ENCODE measurements around the gene ATRAID. TPM values are rescaled to one million over a fixed set of nuclear protein-coding genes. Genes with fewer than 3 reads are reported as not detected.
A peak's percentile ranks its signal among the peaks of the same experiment; 100 is the strongest.
"Not testable (repeated sequence)": the region's sequence is repeated elsewhere in the genome, so short reads cannot be mapped to it uniquely, and the experiment has no call there.

Gene ATRAID, protein sequence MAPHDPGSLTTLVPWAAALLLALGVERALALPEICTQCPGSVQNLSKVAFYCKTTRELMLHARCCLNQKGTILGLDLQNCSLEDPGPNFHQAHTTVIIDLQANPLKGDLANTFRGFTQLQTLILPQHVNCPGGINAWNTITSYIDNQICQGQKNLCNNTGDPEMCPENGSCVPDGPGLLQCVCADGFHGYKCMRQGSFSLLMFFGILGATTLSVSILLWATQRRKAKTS
- polyA plus RNA-seq (ENCODE audit: insufficient read length in 10 of 10): 100 to 1,000 TPM in 3 of 10 donors, 10 to 100 TPM in 7; 89.7 to 104 (median 97.5) TPM
- long read RNA-seq, donor 1, transcript ATRAID-202 (7 exons, 1,059 nt): minor isoform, 15 of 46 reads
- long read RNA-seq, donor 1, transcript ATRAID-201 (7 exons, 1,240 nt): major isoform, 29 of 46 reads
- long read RNA-seq, donor 1, partial matches to known transcripts: 0 of 46 reads
- long read RNA-seq, donor 1, other reads (novel, unspliced or antisense): 0 of 46 reads
- long read RNA-seq, donor 2, transcript ATRAID-201 (7 exons, 1,240 nt): major isoform, 36 of 55 reads
- long read RNA-seq, donor 2, transcript ATRAID-202 (7 exons, 1,059 nt): minor isoform, 12 of 55 reads
- long read RNA-seq, donor 2, transcript ATRAID-204 (2 exons, 561 nt): minor isoform, 7 of 55 reads
- long read RNA-seq, donor 2, partial matches to known transcripts: 0 of 55 reads
- long read RNA-seq, donor 2, other reads (novel, unspliced or antisense): 0 of 55 reads
- long read RNA-seq, donor 3: 0 reads
- long read RNA-seq, donor 4, transcript ATRAID-201 (7 exons, 1,240 nt): major isoform, 34 of 45 reads
- long read RNA-seq, donor 4, transcript ATRAID-204 (2 exons, 561 nt): minor isoform, 5 of 45 reads
- long read RNA-seq, donor 4, transcript ATRAID-202 (7 exons, 1,059 nt): minor isoform, 6 of 45 reads
- long read RNA-seq, donor 4, partial matches to known transcripts: 0 of 45 reads
- long read RNA-seq, donor 4, other reads (novel, unspliced or antisense): 0 of 45 reads
- long read RNA-seq, donor 5, transcript ATRAID-202 (7 exons, 1,059 nt): minor isoform, 16 of 93 reads
- long read RNA-seq, donor 5, transcript ATRAID-201 (7 exons, 1,240 nt): major isoform, 69 of 93 reads
- long read RNA-seq, donor 5, transcript ATRAID-204 (2 exons, 561 nt): minor isoform, 7 of 93 reads
- long read RNA-seq, donor 5, partial matches to known transcripts: 0 of 93 reads
- long read RNA-seq, donor 5, other reads (novel, unspliced or antisense): 0 of 93 reads
- long read RNA-seq, donor 6, transcript ATRAID-201 (7 exons, 1,240 nt): major isoform, 41 of 76 reads
- long read RNA-seq, donor 6, transcript ATRAID-202 (7 exons, 1,059 nt): minor isoform, 21 of 76 reads
- long read RNA-seq, donor 6, partial matches to known transcripts: 10 of 76 reads
- long read RNA-seq, donor 6, other reads (novel, unspliced or antisense): 0 of 76 reads
- long read RNA-seq, donor 7, transcript ATRAID-202 (7 exons, 1,059 nt): minor isoform, 9 of 37 reads
- long read RNA-seq, donor 7, transcript ATRAID-204 (2 exons, 561 nt): minor isoform, 5 of 37 reads
- long read RNA-seq, donor 7, transcript ATRAID-201 (7 exons, 1,240 nt): major isoform, 23 of 37 reads
- long read RNA-seq, donor 7, partial matches to known transcripts: 0 of 37 reads
- long read RNA-seq, donor 7, other reads (novel, unspliced or antisense): 0 of 37 reads
- long read RNA-seq, donor 8, transcript ATRAID-202 (7 exons, 1,059 nt): minor isoform, 16 of 59 reads
- long read RNA-seq, donor 8, transcript ATRAID-201 (7 exons, 1,240 nt): major isoform, 31 of 59 reads
- long read RNA-seq, donor 8, transcript ATRAID-204 (2 exons, 561 nt): minor isoform, 5 of 59 reads
- long read RNA-seq, donor 8, partial matches to known transcripts: 7 of 59 reads
- long read RNA-seq, donor 8, other reads (novel, unspliced or antisense): 0 of 59 reads
- long read RNA-seq, donor 9, transcript ATRAID-201 (7 exons, 1,240 nt): major isoform, 5 of 7 reads
- long read RNA-seq, donor 9, partial matches to known transcripts: 0 of 7 reads
- long read RNA-seq, donor 9, other reads (novel, unspliced or antisense): 0 of 7 reads

- DNase-seq: peak; percentile 90 to 99 (median 94)
Measured at GRCh38 chr2:27211943-27212625, at the start of gene ATRAID, which contains the start of gene SLC5A6. Gene ATRAID, plus strand, starts transcription at chr2:27212041. Its CDS starts 328 bp downstream, at chr2:27212369. Gene SLC5A6, minus strand, starts transcription at chr2:27212268. Its CDS starts 4,618 bp downstream, at chr2:27207650.

DNA sequence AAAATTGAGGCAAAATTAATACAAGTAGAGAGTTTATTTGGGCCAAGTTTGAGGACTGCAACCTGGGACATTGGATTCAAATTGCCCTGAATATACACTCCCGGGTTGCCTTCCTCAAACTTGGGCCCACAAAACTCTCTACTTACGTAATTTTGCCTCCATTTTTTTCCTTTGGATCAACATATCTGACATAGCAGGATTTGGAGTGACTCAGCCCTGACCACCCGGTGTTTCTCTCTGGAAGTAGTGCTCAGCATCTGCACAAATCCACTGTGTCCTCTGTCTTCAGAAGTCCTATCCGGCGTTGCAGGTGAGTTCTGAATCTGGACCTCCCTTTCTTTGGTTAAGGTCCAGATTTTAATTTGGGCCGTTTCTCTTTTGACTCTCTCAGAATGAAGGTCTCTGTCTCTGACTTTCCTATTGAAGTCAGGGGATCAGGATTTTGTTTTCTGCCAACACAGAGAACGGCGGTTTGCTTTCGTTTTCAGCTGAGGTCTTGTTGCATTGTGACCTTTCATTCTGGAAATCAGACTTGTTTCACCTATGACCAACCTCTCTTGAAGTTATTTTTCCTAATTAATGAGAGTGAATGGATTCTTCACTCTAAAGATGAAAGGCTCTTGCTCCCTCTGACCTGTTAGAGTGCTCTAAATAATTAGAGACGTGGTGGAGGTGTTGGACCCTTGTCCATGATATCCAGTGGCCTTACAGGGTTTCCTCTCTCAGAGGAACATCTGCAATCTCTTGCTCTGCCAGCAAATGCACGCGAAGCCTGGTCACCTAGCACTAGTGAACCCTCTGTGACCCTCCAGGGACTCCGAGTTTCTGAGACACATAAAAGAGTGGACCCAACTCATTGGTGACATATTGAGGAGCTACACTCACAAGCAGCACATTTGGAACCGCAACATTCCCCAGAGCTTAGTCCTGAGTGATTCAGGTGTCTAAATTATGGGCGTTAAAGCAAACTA, 49.4 kb upstream of the ATRAID start:
- no peak for DNase-seq

DNA sequence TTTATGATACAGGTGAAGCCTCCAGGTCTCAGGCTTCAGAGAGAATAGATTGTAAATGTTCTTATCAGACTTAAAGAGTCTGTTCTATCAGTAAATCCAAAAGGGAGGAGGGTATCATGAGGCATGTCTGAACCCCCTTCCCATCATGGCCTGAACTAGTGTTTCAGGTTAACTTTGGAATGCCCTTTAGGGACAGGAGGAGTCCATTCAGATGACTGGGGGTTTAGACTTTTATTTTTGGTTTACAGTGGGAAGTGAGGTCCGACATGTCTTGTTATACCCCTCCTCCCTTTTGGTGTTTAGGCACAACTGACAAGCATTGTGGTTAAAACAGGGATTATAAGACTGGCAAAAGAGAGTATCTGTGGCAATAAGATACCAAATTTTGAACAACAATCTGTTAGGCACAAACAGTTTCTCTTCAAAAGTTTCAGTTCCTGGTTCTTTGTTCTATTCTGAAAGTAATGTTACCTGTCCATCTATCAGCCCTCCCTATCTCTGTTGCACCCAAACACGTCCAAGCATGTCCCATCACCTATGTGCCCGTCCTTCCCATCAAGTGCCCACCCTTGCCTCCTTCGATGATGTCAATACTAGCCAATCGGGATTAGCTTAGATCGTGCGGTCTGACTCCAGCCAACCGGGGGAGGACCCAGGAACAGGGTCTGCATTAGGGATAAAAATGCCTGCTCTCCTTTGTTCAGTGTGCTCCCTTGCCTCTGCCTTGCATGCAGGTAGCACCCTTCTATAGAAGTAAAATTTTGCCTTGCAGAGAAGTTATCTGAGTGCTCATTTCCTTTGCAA, 46.7 kb upstream of the ATRAID start:
- no peak for DNase-seq

DNA sequence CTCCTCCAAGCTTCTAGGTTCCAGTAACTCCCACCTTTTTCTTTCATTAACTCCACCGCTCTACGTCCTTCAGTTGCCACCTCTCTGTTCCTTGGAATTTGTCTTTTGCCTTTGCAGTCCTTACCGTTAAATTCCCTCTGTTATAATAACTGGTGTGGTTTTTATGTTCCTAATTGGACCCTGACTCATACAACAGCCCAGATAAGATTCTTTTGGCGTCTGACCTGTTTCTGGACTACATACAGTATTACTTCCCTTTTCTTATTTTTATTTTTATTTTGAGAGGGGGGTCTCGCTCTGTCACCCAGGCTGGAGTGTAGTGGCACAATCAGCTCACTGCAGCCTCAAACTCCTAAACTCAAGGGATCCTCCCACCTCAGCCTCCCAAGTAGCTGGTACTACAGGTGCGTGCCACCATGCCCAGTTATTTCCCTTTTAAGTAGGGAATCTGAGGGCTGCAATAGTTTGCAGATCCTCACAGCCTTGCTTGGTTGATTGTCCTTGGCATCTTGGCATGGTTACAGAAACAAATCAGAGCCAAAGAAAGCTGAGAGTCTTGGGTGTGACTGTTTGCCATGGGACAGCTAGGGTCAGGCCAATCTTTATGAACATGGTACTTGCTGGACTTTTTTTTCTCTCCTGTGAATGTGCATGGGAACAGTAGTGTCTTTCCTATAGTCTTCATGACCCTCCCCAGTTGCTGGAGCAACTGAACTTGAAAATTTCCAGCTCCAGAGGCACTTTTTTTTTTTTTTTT, 41.1 kb upstream of the ATRAID start:
- no peak for DNase-seq

GRCh38 chr2:27171351-27171848, 40.4 kb upstream of the ATRAID start:
- DNase-seq: no peak

- DNase-seq: no peak
Measured at GRCh38 chr2:27174638-27175037, 37.2 kb upstream of the ATRAID start.

DNA sequence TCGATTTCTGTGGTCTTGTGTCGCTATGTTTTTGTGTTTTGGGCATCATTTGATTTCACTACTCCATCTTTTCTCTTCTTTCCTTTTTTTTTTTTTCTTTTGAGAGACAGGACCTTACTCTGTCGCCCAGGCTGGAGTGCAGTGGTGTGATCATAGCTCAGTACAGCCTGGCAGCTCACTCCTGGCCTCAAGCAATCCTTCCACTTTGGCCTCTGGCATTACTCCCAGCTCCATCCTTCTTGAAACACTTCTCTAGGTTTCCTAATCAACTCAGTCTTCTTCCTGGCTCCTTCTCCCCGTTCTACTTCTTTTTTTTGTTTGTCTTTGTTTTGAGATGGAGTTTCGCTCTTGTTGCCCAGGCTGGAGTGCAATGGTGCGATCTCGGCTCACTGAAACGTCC, 36.5 kb upstream of the ATRAID start:
- DNase-seq: no peak

DNA sequence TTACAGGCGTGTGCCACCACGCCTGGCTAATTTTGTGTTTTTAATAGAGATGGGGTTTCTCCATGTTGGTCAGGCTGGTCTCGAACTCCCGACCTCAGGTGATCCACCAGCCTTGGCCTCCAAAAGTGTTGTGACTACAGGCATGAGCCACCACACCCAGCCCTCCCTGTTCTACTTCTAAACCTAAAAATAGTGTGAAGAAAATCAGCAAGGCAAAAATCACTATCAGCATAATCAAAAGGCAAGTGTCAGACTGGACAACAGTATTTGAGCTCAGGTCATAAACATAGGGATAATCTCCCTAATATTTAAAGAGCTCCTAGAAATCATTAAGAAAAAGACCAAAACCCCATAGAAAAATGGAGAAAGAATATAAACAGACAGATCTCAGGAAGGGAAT, 36.1 kb upstream of the ATRAID start:
- not testable (repeated sequence) for DNase-seq

- DNase-seq: no peak
Measured at GRCh38 chr2:27177441-27178351, 34.1 kb upstream of the ATRAID start.

DNA sequence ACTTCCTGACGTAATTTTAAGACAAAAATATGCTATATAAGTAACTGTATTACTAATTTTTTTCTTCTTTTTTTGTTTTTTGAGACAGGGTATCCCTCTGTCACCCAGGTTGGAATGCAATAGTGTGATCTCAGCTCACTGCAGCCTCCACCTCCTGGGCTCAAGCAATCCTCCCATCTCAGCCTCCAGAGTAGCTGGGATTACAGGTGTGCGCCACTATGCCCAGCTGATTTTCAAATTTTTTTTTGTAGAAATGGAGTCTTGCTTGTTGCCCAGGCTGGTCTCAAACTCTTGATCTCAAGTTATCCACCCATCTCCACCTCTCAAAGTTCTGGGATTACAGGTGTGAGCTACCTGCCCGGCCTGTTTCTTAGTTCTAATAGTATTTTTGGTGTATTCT, 33.4 kb upstream of the ATRAID start:
- DNase-seq: no peak

DNA sequence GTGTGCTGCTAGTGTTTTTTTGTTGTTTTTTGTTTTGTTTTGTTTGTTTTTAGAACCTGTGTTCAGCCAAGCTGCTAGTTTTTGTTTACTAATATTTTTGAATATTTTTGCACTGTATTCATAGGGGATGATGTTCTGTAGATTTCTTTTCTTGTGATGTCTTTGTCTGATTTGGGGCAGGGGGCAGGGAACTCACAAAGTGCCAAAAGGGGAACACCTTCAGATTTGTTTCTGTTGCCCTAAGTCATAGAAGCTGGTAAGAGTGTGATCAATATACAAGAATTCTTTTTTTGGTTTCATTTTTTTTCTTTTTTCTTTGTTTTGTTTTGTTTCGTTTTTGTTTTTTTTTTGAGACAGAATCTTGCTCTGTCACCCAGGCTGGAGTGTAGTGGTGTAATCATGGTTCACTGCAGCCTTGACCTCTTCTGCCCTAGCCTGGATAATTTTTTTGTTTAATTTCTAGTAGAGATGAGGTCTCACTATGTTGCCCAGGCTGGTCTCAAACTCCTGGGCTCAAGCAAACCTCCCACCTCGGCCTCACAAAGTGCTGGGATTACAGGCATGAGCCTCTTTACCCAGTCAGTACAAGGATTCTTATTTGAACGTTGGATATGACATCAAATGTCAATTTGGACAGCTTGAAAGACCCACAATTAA, 32.4 kb upstream of the ATRAID start:
- DNase-seq: no peak

DNA sequence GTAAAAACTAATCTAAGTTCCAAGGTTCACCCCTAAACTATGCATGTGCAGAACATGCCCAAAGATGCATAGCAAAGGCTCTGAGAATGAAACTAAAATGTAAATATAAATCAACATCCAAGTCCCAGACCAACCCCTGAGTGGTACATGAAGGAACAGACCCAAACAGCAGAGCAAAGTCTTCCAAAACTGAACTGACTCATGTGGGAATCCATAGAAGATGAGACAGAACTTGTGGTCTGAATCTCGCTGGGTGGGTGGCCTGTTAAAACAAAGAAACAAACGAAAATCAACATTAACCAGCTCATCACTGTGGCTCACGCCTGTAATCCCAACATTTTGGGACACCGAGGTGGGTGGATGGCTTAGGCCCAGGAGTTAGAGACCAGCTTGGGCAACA, 29.5 kb upstream of the ATRAID start:
- peak in 1 of 3 donors; percentile 68 for DNase-seq

GRCh38 chr2:27184115-27184514, 27.7 kb upstream of the ATRAID start:
- no peak for DNase-seq

GRCh38 chr2:27185331-27186026, 26.4 kb upstream of the ATRAID start:
- peak in 1 of 3 donors; percentile 62 for DNase-seq

Data from muscle of back (tissue), 13 donors.